WI38 (cell line): Measurements from ENCODE around the gene PLCH2.

ENCODE experiments used
- H3K4me3 ChIP-seq: 2 replicates; pipeline ENCODE4 v1.5.1; 2011; ENCODE audit warnings: low read depth, mild to moderate bottlenecking, control low read depth, low read length
- CTCF ChIP-seq: IDR thresholded peaks from 2 replicates; pipeline ENCODE4 v1.5.1; 2012; ENCODE audit warnings: low read depth, mild to moderate bottlenecking, control low read depth, low read length

PLCH2 gene

DNA sequence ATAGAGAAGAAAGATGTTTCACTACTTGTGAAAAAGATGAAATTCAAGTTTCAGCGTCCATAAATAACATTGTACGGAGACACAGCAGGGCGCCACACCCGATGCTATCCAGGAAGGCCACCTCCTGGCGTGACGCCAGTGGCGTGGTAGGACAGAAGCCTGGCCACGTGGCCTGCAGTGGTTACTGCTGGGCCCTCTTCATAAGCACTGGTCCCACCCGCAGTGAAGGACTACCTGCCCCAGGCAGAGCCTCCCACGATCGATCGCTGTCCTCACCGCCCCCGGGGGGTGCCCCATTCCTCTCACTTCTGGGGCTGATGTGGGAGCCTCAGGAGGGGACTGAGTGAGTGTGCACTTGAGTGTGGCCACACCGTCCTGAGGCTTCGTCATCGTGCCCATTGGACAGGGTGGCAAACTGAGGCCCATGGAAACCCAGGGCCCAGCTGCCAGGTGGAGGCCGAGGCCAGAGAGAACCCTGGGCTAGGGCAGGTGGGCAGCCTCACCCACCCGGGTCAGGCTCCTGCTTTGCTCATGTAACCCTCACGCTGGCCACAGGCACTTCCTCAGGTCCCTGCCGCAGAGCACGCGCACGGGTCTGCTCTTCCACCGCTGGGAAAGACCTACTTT, 65.6 kb downstream of the PLCH2 start:
- no peak overlapping the region for H3K4me3 ChIP-seq
- no peak for TF ChIP-seq CTCF

GRCh38 chr1:2542246-2542915, 66.3 kb downstream of the PLCH2 start:
- TF ChIP-seq CTCF: no peak
- no peak overlapping the region for H3K4me3 ChIP-seq

GRCh38 chr1:2543543-2544092, 67.5 kb downstream of the PLCH2 start:
- no peak overlapping the region for H3K4me3 ChIP-seq
- TF ChIP-seq CTCF: no peak

- TF ChIP-seq CTCF: no peak
- H3K4me3 ChIP-seq: no peak overlapping the region
Observed at GRCh38 chr1:2544093-2544874, 68.2 kb downstream of the PLCH2 start.

DNA sequence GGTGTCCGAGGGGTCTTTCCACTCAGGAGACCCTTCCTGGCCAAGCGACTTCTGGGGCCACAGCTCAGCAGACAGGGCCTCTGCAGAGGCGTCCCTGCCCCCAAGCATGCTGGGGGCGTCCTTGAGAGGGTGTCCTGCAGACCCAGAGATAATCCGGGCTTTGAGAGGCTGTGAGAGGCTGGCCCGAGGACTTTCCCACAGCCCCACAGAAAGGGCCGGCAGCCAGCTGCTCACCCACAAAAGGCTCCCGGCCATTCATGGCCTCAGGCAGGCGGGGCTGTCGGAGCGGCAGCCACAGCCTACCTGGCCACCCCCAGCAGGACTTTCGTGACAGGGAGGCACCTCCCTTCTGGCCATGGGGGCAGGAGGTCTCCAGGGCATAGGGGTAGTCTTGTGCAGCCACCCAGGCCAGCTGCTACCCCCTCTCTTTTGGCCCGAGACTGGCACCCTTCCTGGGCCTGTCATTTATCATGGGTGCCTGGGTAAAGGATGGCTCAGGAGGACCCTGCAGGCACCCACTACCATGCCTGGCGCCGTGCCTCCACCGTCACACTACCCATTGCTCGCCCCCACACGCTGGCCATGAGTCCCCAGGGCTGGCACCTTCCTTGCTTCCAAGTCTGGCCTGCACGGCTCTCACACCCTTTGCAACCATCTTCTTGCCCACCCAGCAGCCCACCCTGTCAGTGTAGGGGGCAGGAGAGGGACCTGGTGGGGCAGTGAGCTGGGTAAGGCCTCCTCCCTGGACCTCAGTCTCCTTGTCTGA, 69.0 kb downstream of the PLCH2 start:
- H3K4me3 ChIP-seq: no peak overlapping the region
- no peak for TF ChIP-seq CTCF

GRCh38 chr1:2545754-2546514, 69.8 kb downstream of the PLCH2 start:
- no peak for TF ChIP-seq CTCF
- H3K4me3 ChIP-seq: peak overlapping the region; percentile 61
